DND-41 (cell line): ENCODE data around the gene DGKB.

Source experiments
- ATAC-seq: fragments of 200-7000 bp; cut with Tn5 transposase; 3 replicates; pipeline ENCODE4 v1.9.1; 2021; ENCODE audit warnings: low read depth; ENCODE audit not compliant: insufficient read depth
- DNase-seq: peaks from one replicate; pipeline ENCODE4 v3.0.0-alpha.2; 2020
- H2AFZ ChIP-seq: 2 replicates; pipeline ENCODE4 v1.6.0; 2012; ENCODE audit warnings: low read depth, low read length
- H3K27ac ChIP-seq: 2 replicates; pipeline ENCODE4 v1.5.1; 2012; ENCODE audit warnings: low read length, inconsistent platforms
- H3K27me3 ChIP-seq: fragments of 200-600 bp; sonication (generic); 2 replicates; pipeline ENCODE4 v1.6.0; 2012; ENCODE audit warnings: low read length, mild to moderate bottlenecking, inconsistent platforms; ENCODE audit not compliant: insufficient read depth, poor library complexity
- H3K36me3 ChIP-seq: 2 replicates; pipeline ENCODE4 v1.5.1; 2012; ENCODE audit warnings: low read length, inconsistent platforms; ENCODE audit not compliant: insufficient read depth
- H3K4me1 ChIP-seq: 2 replicates; pipeline ENCODE4 v1.5.1; 2012; ENCODE audit warnings: mild to moderate bottlenecking, low read length; ENCODE audit not compliant: insufficient read depth
- H3K4me2 ChIP-seq: 2 replicates; pipeline ENCODE4 v1.6.0; 2012; ENCODE audit warnings: mild to moderate bottlenecking, moderate library complexity, low read length, inconsistent platforms; ENCODE audit not compliant: insufficient read depth
- H3K4me3 ChIP-seq, 2 experiments: fragments of 200-600 bp in 1 of 2; shearing (Covaris generic) in 1 of 2; 2 replicates each; pipeline ENCODE4 v1.5.1; 2012 to 2016; ENCODE audit warnings: inconsistent platforms in 2 of 2, low read length in 2 of 2, mild to moderate bottlenecking in 2 of 2, low read depth in 1 of 2, moderate library complexity in 1 of 2
- H3K79me2 ChIP-seq: 2 replicates; pipeline ENCODE4 v1.6.0; 2012; ENCODE audit warnings: low read length, inconsistent platforms; ENCODE audit not compliant: insufficient read depth
- H3K9ac ChIP-seq: 2 replicates; pipeline ENCODE4 v1.6.0; 2012; ENCODE audit warnings: low read depth, mild to moderate bottlenecking, inconsistent platforms, low read length, moderate library complexity
- H3K9me3 ChIP-seq: 2 replicates; pipeline ENCODE4 v1.5.1; 2012; ENCODE audit warnings: low read length, moderate library complexity, mild to moderate bottlenecking, inconsistent platforms; ENCODE audit not compliant: insufficient read depth, severe bottlenecking
- H4K20me1 ChIP-seq: 2 replicates; pipeline ENCODE4 v1.6.0; 2012; ENCODE audit warnings: low read length; ENCODE audit not compliant: insufficient read depth
- CTCF ChIP-seq: IDR thresholded peaks from 2 replicates; pipeline ENCODE4 v1.5.1; 2012; ENCODE audit warnings: borderline replicate concordance, low read length, moderate library complexity, mild to moderate bottlenecking; ENCODE audit not compliant: poor library complexity, severe bottlenecking; ENCODE audit errors: extremely low read depth
- EZH2 ChIP-seq: IDR thresholded peaks from 3 replicates; pipeline ENCODE4 v1.6.1; 2012; ENCODE audit warnings: borderline replicate concordance, low read depth, mild to moderate bottlenecking, moderate library complexity, low read length, inconsistent platforms; ENCODE audit not compliant: severe bottlenecking

DGKB gene

DNA sequence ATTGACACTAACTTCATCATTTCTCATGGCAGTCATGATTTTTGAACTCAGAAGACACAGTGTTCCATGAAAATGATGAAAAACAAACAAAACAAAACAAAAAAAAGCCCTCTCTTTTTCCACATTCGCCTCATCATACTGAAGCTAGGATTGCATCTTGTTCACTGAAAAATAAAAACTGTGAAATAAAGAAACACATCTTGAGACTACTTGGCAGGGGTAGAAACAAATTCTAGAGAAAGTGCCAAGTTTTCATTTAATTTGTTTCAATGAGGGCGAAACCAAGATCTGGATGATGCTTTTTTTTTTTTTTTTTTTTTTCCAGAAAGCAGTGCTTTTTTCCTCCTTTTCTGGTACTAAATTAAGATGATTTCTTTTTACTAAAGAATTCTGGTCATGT, 562.7 kb downstream of the DGKB start:
- ATAC-seq = no peak
- Histone ChIP-seq H3K4me3 (no peak overlapping the region), H3K36me3 (no peaks in the 10 kb centered on the region), H3K79me2 (no peaks in the 10 kb centered on the region), H2AFZ (no peak overlapping the region), H3K9me3 (peaks cover under 1% of the 10 kb centered on the region), H3K27ac (no peak overlapping the region), H3K9ac (no peak overlapping the region), H3K27me3 (no peaks in the 10 kb centered on the region), H3K4me1 (no peaks in the 10 kb centered on the region), H3K4me2 (no peak overlapping the region), H4K20me1 (no peaks in the 10 kb centered on the region)
- DNase-seq = no peak
- TF ChIP-seq EZH2 (no peak), CTCF (no peak)

GRCh38 chr7:14336256-14336655, 566.3 kb downstream of the DGKB start:
- Histone ChIP-seq H3K36me3 (no peaks in the 10 kb centered on the region), H3K79me2 (no peaks in the 10 kb centered on the region), H3K27ac (no peak overlapping the region), H3K4me2 (no peak overlapping the region), H3K27me3 (no peaks in the 10 kb centered on the region), H3K4me1 (no peaks in the 10 kb centered on the region), H3K9ac (no peak overlapping the region), H2AFZ (no peak overlapping the region), H3K9me3 (peaks cover 3% of the 10 kb centered on the region), H3K4me3 (no peak overlapping the region), H4K20me1 (no peaks in the 10 kb centered on the region)
- TF ChIP-seq EZH2 (no peak), CTCF (no peak)
- ATAC-seq (no peak), DNase-seq (no peak)

DNA sequence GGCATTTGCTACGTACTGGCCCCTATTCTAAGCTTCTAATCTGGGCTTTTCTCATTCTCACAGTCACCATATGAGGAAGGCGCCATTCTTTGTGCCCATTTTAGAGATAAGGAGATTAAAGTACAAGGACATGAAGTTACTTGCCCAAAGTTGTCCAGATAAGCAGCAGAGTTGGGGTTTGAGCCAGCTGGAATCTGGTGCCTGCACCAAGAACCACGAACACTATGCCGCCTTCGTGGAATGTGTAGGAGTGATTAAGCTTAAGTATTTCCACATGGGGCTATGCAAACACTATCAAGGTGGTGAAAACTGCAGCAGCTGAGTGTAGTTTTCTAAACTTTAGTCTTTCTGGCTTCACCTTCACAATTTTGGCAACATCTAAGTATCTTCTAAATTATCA, 570.4 kb downstream of the DGKB start:
- Histone ChIP-seq H3K27ac (no peak overlapping the region), H3K9me3 (peaks cover 3% of the 10 kb centered on the region), H3K79me2 (no peaks in the 10 kb centered on the region), H3K9ac (no peak overlapping the region), H3K4me3 (no peak overlapping the region), H2AFZ (no peak overlapping the region), H3K4me2 (no peak overlapping the region), H3K36me3 (no peaks in the 10 kb centered on the region), H3K4me1 (no peaks in the 10 kb centered on the region), H3K27me3 (no peaks in the 10 kb centered on the region), H4K20me1 (no peaks in the 10 kb centered on the region)
- no peak for ATAC-seq
- no peak for DNase-seq
- no peak for TF ChIP-seq CTCF
- no peak for TF ChIP-seq EZH2

GRCh38 chr7:14324767-14325166, 577.8 kb downstream of the DGKB start:
- Histone ChIP-seq H3K27me3 (no peaks in the 10 kb centered on the region), H3K9ac (no peak overlapping the region), H3K4me3 (no peak overlapping the region), H3K79me2 (no peaks in the 10 kb centered on the region), H4K20me1 (no peaks in the 10 kb centered on the region), H3K9me3 (peaks cover 2% of the 10 kb centered on the region), H3K27ac (no peak overlapping the region), H2AFZ (no peak overlapping the region), H3K4me1 (no peaks in the 10 kb centered on the region), H3K4me2 (no peak overlapping the region), H3K36me3 (no peaks in the 10 kb centered on the region)
- no peak for ATAC-seq
- TF ChIP-seq CTCF (no peak), EZH2 (no peak)
- no peak for DNase-seq
